ENCODE results near the gene BMPR1A. TPM values are rescaled to one million over a fixed set of nuclear protein-coding genes. Genes with fewer than 3 reads are reported as not detected.

BMPR1A gene
- total RNA-seq, 4 donors from 2014 or later: 25.6 to 46.2 (median 34.7) TPM

GRCh38 chr10:86804805-86805204 lies 48.4 kb downstream of the BMPR1A start:
- TF ChIP-seq CTCF (IDR thresholded peaks at IDR 0.05; ENCODE audit: low read depth): no peak

- no peak for TF ChIP-seq CTCF (IDR thresholded peaks at IDR 0.05; ENCODE audit: low read depth)
These were observed 56.7 kb downstream of the BMPR1A start for GRCh38 chr10:86813101-86813500.

- TF ChIP-seq CTCF (IDR thresholded peaks at IDR 0.05; ENCODE audit: low read depth): no peak
These were observed 57.6 kb downstream of the BMPR1A start for GRCh38 chr10:86813982-86814381.

- TF ChIP-seq CTCF (IDR thresholded peaks at IDR 0.05; ENCODE audit: low read depth): no peak
These were observed 58.7 kb downstream of the BMPR1A start for GRCh38 chr10:86815035-86815617.

GRCh38 chr10:86815640-86816039 lies 59.2 kb downstream of the BMPR1A start:
- TF ChIP-seq CTCF (IDR thresholded peaks at IDR 0.05; ENCODE audit: low read depth): no peak

GRCh38 chr10:86817246-86817645 lies 60.8 kb downstream of the BMPR1A start:
- TF ChIP-seq CTCF (IDR thresholded peaks at IDR 0.05; ENCODE audit: low read depth): no peak

GRCh38 chr10:86819567-86819966 lies 63.1 kb downstream of the BMPR1A start:
- TF ChIP-seq CTCF (IDR thresholded peaks at IDR 0.05; ENCODE audit: low read depth): no peak
